GM18909 (cell line): ENCODE measurements around the gene NRBF2.

ENCODE experiments used
- ATAC-seq: cut with Tn5 transposase; IDR thresholded peaks from one replicate; pipeline ENCODE4 v1.9.1; 2021; ENCODE audit warnings: mild to moderate bottlenecking; ENCODE audit not compliant: unreplicated experiment, poor library complexity

Gene NRBF2

GRCh38 chr10:63157845-63158624, 24.9 kb downstream of the NRBF2 start:
- ATAC-seq: peak; percentile 77

DNA sequence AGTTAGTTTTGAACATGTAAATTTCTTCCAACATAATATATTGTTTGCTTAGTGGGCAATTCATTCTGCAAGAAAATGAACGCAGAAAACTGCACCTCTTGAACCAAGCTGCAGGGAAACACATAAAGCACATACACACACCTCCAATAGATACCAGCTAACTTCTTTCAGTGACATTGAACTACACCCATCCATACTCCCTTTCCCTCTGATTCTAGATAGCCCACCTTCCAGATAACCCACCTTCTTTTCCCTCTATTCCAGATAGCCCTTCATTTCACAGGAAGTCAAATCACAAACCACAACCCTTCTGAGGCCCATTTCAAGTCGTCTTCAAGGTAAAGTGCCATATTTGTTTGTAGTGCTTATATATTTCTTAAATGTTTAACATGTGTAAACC, 28.5 kb downstream of the NRBF2 start:
- ATAC-seq: no peak

DNA sequence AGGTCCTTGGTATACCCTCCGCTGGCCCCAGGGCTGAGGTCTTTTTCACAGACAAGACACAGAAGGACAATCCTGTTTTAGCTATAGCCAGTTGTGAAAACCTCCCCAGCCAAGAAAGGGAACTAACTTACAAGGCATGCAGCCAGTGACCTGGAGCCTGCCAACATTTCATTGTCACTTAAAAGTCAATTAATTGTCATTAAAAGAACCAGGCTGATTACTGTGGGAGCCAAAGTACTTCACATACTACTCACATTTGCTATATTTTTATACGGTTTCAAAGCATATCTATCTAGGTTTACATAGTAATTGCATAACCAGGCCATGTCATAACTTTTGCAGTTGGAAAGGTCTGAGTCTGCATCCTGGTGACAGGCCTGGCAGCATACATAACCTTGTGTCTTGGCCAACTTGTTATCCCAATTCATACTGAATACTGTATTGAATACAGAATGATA, 31.1 kb downstream of the NRBF2 start:
- ATAC-seq: no peak

- no peak for ATAC-seq
Measured at GRCh38 chr10:63165249-63165648, 32.1 kb downstream of the NRBF2 start.

- peak; percentile 66 for ATAC-seq
Measured at GRCh38 chr10:63166742-63167258, 33.7 kb downstream of the NRBF2 start.

GRCh38 chr10:63168821-63169462, 35.8 kb downstream of the NRBF2 start:
- no peak for ATAC-seq

DNA sequence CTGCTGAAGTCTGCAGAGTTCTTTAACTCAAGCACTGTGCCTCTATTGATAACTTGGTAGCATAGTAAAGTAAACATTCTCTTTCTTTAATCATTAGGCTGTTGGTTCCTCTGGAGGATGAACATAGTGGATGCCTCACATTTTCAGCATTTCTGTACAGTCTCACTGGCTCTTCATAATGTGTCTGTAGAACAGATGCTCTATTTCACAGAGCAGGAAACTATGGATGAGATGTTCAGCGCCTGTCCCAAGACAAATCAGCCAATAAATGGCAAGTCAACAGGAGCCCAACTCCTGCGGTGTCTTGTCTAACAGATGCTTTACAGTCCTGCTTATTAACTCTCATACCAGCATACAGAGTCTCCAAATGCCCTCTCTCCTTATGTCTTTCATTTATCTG, 36.5 kb downstream of the NRBF2 start:
- no peak for ATAC-seq

- no peak for ATAC-seq
Measured at GRCh38 chr10:63171255-63171855, 38.2 kb downstream of the NRBF2 start.

DNA sequence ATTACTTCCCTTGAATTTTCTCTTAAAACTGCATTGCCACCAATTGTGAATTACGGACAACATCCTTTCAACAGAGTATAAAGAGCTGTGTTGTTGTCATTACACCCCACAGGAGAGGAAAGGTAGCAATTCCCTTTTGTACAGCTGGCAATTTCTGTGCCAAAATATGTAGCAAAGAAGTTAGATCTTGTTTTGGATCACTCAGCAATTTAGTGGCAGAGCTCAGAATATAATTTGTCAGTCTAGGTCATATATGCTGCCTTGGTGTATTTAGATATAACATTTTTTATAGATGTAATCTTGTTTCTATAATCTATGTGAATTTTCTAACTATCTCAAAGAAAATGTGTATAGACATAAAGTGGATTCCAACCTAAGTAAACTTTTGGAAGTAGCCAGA, 38.8 kb downstream of the NRBF2 start:
- ATAC-seq: no peak

DNA sequence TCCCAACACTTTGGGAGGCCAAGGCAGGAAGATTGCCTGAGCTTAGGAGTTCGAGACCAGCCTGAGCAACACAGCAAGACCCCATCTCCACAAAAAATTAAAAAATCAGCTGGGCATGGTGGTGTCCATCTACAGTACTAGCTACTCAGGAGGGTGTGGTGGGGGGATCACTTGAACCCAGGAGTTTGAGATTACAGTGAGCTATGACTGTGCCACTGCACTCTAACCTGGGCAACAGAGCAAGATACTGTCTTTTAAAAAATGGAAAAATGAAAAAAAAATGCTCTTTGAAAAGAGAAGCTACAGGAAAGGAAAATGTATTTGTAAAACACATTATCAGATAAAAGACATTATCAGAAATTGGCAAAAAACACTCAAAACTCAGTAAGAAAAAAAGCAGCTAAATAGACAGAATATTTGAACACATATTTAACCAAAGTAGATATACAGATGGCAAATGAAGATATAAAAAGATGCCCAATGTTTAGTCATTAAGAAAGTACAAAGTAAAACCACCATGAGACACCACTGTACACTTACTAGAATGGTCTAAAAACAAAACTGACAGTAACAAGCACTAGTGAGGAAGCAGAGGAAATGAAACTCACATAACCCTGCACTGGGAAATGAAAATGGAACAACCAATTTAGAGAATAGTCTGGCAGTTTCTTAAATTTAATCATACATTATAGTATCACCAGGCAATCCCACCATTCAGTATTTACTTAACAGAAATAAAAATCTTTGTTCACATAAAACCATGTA, 40.5 kb downstream of the NRBF2 start:
- ATAC-seq: peak; percentile 99

- ATAC-seq: no peak
Measured at GRCh38 chr10:63175534-63175933, 42.4 kb downstream of the NRBF2 start.

DNA sequence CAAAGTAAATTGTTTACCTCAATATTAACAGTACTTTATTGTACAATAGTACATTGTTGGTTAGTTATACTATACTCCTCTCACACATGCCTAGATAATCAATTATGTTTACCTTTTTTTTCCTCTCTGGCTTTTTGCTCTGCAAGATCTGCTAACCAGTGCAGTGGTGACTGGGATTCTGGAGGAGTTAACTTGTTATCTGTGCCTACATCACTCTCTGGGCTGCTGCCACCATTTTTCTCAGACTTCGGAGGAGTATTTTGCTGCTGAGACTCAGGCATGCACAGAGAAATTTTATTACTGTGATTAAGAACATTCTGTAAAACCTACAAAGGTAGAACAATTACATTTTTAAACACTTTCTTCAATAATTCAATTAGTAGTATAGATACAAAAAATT, 59.7 kb downstream of the NRBF2 start:
- ATAC-seq: no peak

DNA sequence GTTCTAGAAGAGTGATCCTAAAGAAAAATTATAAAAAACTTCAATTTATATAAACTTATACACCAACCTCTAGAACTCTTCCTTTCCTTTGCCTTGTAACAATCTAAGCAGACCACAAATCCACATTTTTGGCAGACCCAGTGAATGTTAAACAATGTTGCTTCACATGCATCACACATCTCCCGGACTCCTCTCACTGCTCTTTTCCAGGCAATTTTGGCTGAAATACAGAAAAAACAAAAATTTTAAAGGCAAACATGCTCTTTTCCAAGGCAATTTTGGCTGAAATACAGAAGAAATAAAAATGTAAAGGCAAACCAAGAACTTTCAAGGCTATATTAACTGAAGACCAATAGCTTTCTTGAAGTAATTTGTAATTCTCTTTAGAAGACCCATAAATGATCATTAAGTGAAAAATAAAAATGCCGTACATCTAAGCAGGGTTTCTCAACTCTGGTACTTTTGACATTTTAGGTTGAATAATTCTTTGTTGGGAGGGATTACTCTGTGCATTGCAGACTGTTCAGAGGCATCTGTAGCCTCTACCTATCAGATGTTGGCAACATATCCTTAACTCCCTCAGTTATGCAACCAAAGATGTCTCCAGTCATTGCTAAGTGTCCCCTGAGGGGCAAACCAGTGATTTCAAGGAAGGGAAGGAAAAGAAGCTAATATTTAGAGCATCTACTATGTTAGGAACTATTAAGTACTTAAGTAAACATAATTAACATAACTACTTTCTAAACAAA, 64.4 kb downstream of the NRBF2 start:
- ATAC-seq: no peak

DNA sequence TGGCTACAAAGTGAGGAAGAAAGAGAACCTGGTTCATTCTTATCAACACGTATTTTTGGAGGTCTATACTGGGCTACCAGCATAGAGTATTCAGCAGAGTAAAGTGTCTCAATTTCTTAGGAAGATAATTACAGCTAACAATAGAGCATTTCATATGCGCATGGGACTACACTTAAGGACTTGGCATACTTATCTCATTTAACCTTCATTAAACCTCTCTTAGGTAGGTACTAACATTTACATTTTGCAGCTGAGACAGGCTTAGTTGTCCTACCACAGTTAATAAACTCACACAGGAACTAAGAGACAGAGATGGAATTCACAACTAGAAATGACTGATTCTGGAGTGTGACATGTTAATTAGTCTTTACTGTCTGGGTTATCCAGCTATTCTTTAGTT, 66.6 kb downstream of the NRBF2 start:
- no peak for ATAC-seq

DNA sequence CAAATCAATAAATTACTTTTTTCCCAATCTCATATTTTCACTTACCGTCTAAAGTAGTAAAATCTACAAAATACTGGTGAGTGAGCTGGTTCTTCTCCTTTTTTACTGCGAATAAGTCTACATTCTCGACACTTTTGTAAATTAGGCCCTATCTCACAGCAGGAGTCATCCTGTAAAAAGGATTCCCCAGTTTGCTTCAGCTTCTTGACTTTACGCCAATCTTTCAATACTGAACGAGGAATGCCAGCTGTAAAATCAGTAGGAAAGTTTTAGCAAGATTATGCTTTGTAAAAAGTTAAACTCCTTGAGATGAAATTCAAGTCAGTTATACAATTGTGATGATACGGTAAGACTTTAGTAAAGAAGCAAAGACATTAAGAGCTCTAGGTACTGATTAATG, 67.3 kb downstream of the NRBF2 start:
- ATAC-seq: no peak

GRCh38 chr10:63201118-63201517, 68.0 kb downstream of the NRBF2 start:
- ATAC-seq: no peak
